Gastroesophageal sphincter (tissue), 3 donors: ENCODE data around the gene TEPSIN.

Experiments used
- POLR2A ChIP-seq, 2 donors: fragments of 450-650 bp; IDR thresholded peaks; one replicate each; pipeline ENCODE4 v1.6.1; 2017; ENCODE audit warnings: antibody characterized with exemption in 2 of 2, mild to moderate bottlenecking in 2 of 2, moderate library complexity in 1 of 2
- TF ChIP-seq, protein P1 (sequence below), 4 experiments: fragments of 200-600 bp in 2 of 4; fragments of 450-650 bp in 2 of 4; sonication (generic) in 1 of 4; IDR thresholded peaks; one replicate each; pipeline ENCODE4 v1.5.1; 2017 to 2019; ENCODE audit warnings: antibody characterized with exemption in 4 of 4, mild to moderate bottlenecking in 2 of 4, moderate library complexity in 2 of 4

DNA sequence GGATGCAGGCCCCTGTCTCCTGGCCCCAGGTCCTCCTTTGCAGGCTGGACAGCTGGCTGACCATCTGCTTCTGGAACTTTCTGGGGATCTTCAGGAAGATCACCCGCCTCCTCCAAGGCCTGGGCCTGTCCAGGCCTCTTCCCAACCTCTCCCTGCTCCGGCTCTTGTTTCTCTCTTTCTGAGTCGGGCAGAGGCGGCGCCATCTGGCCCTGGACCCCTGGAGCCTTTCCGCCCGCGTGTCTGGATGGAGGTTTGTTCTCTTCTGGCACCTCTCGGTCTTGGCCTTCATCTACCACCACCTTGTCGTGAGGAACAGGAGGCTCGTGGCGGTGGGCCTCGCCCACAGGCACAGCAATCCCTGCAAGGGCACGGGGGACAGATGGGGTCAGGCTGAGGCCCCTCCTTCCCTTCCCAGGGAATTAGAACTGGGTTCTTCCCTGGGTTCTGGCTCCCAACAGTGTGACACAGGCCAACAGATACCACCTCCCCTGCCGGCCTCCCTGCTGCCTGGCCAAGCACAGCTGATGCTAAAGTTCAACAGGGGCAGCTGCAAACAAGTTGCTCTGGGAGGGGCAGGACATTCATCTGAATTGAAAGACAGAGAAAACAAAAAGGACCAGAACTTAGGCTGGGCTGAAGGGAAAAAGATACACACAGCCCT lies 13.6 kb upstream of the TEPSIN start:
- no peak for TF ChIP-seq POLR2A (IDR thresholded peaks at IDR 0.05)
- TF ChIP-seq, protein P1, sequence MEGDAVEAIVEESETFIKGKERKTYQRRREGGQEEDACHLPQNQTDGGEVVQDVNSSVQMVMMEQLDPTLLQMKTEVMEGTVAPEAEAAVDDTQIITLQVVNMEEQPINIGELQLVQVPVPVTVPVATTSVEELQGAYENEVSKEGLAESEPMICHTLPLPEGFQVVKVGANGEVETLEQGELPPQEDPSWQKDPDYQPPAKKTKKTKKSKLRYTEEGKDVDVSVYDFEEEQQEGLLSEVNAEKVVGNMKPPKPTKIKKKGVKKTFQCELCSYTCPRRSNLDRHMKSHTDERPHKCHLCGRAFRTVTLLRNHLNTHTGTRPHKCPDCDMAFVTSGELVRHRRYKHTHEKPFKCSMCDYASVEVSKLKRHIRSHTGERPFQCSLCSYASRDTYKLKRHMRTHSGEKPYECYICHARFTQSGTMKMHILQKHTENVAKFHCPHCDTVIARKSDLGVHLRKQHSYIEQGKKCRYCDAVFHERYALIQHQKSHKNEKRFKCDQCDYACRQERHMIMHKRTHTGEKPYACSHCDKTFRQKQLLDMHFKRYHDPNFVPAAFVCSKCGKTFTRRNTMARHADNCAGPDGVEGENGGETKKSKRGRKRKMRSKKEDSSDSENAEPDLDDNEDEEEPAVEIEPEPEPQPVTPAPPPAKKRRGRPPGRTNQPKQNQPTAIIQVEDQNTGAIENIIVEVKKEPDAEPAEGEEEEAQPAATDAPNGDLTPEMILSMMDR (IDR thresholded peaks at IDR 0.05) = no peak
